Measurements from ENCODE around the gene C1QTNF5. TPM values are rescaled to one million over a fixed set of nuclear protein-coding genes. Genes with fewer than 3 reads are reported as not detected.

The C1QTNF5 gene
- total and polyA plus RNA-seq, 9 donors, result 4.4 to 25.7 (median 10.8) TPM

- H3K4me3 ChIP-seq, result no peak overlapping the region
- no peaks in the 10 kb centered on the region for H3K9me3 ChIP-seq
- no peak for TF ChIP-seq CTCF (IDR thresholded peaks at IDR 0.05)
- TF ChIP-seq EP300 (IDR thresholded peaks at IDR 0.05), result no peak
- TF ChIP-seq POLR2A (IDR thresholded peaks at IDR 0.05), result no peak
- WGBS, 3 donors, result 52 to 65% (median 53%) methylated on average over 10 of the region's 10 CpGs
- intact Hi-C loops (cut with DNase I), result no loop called here
- DNase-seq, result no peak
- no peaks in the 10 kb centered on the region for H3K27me3 ChIP-seq
- H3K27ac ChIP-seq, result no peak overlapping the region
- H3K4me1 ChIP-seq (ENCODE audit: insufficient read depth), result peaks cover 10% of the 10 kb centered on the region
- no peaks in the 10 kb centered on the region for H3K36me3 ChIP-seq
These were observed 38.3 kb upstream of the C1QTNF5 start for GRCh38 chr11:119378851-119379465.

- no peak overlapping the region for H3K4me3 ChIP-seq
- WGBS, 3 donors, result 71 to 76% (median 74%) methylated on average over 6 of the region's 6 CpGs
- peak in 1 of 5 donors; percentile 19 for DNase-seq
- intact Hi-C loops (cut with DNase I), result no loop called here
- peaks cover 10% of the 10 kb centered on the region for H3K4me1 ChIP-seq (ENCODE audit: insufficient read depth)
- H3K9me3 ChIP-seq, result no peaks in the 10 kb centered on the region
- H3K27ac ChIP-seq, result peak overlapping the region in 1 of 2 donors; percentile 18
- H3K36me3 ChIP-seq, result no peaks in the 10 kb centered on the region
- no peaks in the 10 kb centered on the region for H3K27me3 ChIP-seq
- TF ChIP-seq CTCF (IDR thresholded peaks at IDR 0.05), result no peak
- TF ChIP-seq POLR2A (IDR thresholded peaks at IDR 0.05), result no peak
- no peak for TF ChIP-seq EP300 (IDR thresholded peaks at IDR 0.05)
These were observed 37.4 kb upstream of the C1QTNF5 start for GRCh38 chr11:119377961-119378667.

GRCh38 chr11:119377112-119377901 lies 36.6 kb upstream of the C1QTNF5 start:
- TF ChIP-seq CTCF (IDR thresholded peaks at IDR 0.05), result no peak
- Histone ChIP-seq H3K9me3 (no peaks in the 10 kb centered on the region), H3K36me3 (no peaks in the 10 kb centered on the region), H3K4me3 (no peak overlapping the region), H3K4me1 (ENCODE audit: insufficient read depth) (peaks cover 10% of the 10 kb centered on the region), H3K27ac (peak overlapping the region; percentile 18 to 25), H3K27me3 (no peaks in the 10 kb centered on the region)
- 67 to 69% (median 67%) methylated on average over 12 of the region's 12 CpGs for WGBS, 3 donors
- DNase-seq, result peak in 1 of 5 donors; percentile 24
- intact Hi-C loops (cut with DNase I), result no loop called here

- 73 to 87% (median 83%) methylated on average over 10 to 11 of the region's 11 CpGs for WGBS, 3 donors
- Histone ChIP-seq H3K27me3 (no peaks in the 10 kb centered on the region), H3K4me1 (ENCODE audit: insufficient read depth) (peaks cover 3% of the 10 kb centered on the region), H3K36me3 (no peaks in the 10 kb centered on the region), H3K27ac (peak overlapping the region; percentile 32 to 76), H3K4me3 (no peak overlapping the region), H3K9me3 (no peaks in the 10 kb centered on the region)
- TF ChIP-seq EP300 (IDR thresholded peaks at IDR 0.05) (no peak), CTCF (IDR thresholded peaks at IDR 0.05) (no peak), POLR2A (IDR thresholded peaks at IDR 0.05) (no peak)
- intact Hi-C loops (cut with DNase I), result no loop called here
- DNase-seq, result peak in 2 of 5 donors; percentile 41 to 54
These were observed 35.6 kb upstream of the C1QTNF5 start for GRCh38 chr11:119376197-119376847.
